IPS-20b (cell line): Measurements from ENCODE around the gene STARD5.
A peak's percentile ranks its signal among the peaks of the same experiment; 100 is the strongest.

ENCODE experiments used
- H3K27ac ChIP-seq: one replicate; pipeline ENCODE4 v1.5.1; 2013; ENCODE audit warnings: low read length
- H3K27me3 ChIP-seq: 2 replicates; pipeline ENCODE4 v1.6.1; 2013; ENCODE audit warnings: mild to moderate bottlenecking, low read length, inconsistent platforms; ENCODE audit not compliant: insufficient read depth
- H3K36me3 ChIP-seq: 2 replicates; pipeline ENCODE4 v1.6.1; 2013; ENCODE audit warnings: low read depth, mild to moderate bottlenecking, inconsistent platforms, low read length, moderate library complexity; ENCODE audit not compliant: insufficient read depth
- H3K4me1 ChIP-seq: 2 replicates; pipeline ENCODE4 v1.6.1; 2013; ENCODE audit warnings: mild to moderate bottlenecking, control low read depth, inconsistent platforms, low read length, moderate library complexity; ENCODE audit not compliant: insufficient read depth
- H3K4me3 ChIP-seq: 2 replicates; pipeline ENCODE4 v1.5.1; 2013; ENCODE audit warnings: mild to moderate bottlenecking, low read length, inconsistent platforms
- H3K9ac ChIP-seq: 2 replicates; pipeline ENCODE4 v1.6.1; 2013; ENCODE audit warnings: low read depth, mild to moderate bottlenecking, inconsistent platforms, low read length, moderate library complexity
- H3K9me3 ChIP-seq: 2 replicates; pipeline ENCODE4 v1.6.1; 2013; ENCODE audit warnings: mild to moderate bottlenecking, low read depth, low read length, inconsistent platforms; ENCODE audit not compliant: insufficient read depth

Gene STARD5

GRCh38 chr15:81323559-81323943 lies 390 bp downstream of the STARD5 start:
- no peaks in the 10 kb centered on the region for H3K4me1 ChIP-seq
- peak overlapping the region; percentile 95 for H3K4me3 ChIP-seq
- H3K27me3 ChIP-seq = peaks cover 7% of the 10 kb centered on the region
- peak overlapping the region; percentile 80; the same call in 1 of the 2 replicates for H3K9ac ChIP-seq
- peaks cover 8% of the 10 kb centered on the region; the same call in 1 of the 2 replicates for H3K36me3 ChIP-seq
- H3K9me3 ChIP-seq = no peaks in the 10 kb centered on the region
- no peak overlapping the region for H3K27ac ChIP-seq

GRCh38 chr15:81322676-81323253 lies 1.2 kb downstream of the STARD5 start:
- no peaks in the 10 kb centered on the region for H3K9me3 ChIP-seq
- H3K36me3 ChIP-seq = peaks cover 8% of the 10 kb centered on the region; the same call in 1 of the 2 replicates
- H3K27ac ChIP-seq = no peak overlapping the region
- H3K9ac ChIP-seq = no peak overlapping the region
- peaks cover 7% of the 10 kb centered on the region for H3K27me3 ChIP-seq
- no peaks in the 10 kb centered on the region for H3K4me1 ChIP-seq
- peak overlapping the region; percentile 95; the same call in 1 of the 2 replicates for H3K4me3 ChIP-seq

GRCh38 chr15:81321667-81322066 lies 2.3 kb downstream of the STARD5 start:
- Histone ChIP-seq H3K4me1 (no peaks in the 10 kb centered on the region), H3K27ac (no peak overlapping the region)

GRCh38 chr15:81317642-81318017 lies 6.3 kb downstream of the STARD5 start:
- H3K4me3 ChIP-seq = no peak overlapping the region
- no peak overlapping the region for H3K27ac ChIP-seq

More at GRCh38 chr15:81321667-81322066, 2.3 kb downstream of the STARD5 start:
- Histone ChIP-seq H3K9me3 (no peaks in the 10 kb centered on the region), H3K27me3 (peaks cover 7% of the 10 kb centered on the region), H3K36me3 (peaks cover 17% of the 10 kb centered on the region; the same call in 1 of the 2 replicates), H3K4me3 (no peak overlapping the region), H3K9ac (no peak overlapping the region)

GRCh38 chr15:81316267-81316666 lies 7.7 kb downstream of the STARD5 start:
- Histone ChIP-seq H3K27me3 (no peaks in the 10 kb centered on the region), H3K9me3 (no peaks in the 10 kb centered on the region), H3K36me3 (peaks cover 41% of the 10 kb centered on the region; the same call in 1 of the 2 replicates), H3K4me1 (no peaks in the 10 kb centered on the region), H3K4me3 (no peak overlapping the region), H3K27ac (no peak overlapping the region), H3K9ac (no peak overlapping the region)

More at GRCh38 chr15:81317642-81318017, 6.3 kb downstream of the STARD5 start:
- Histone ChIP-seq H3K4me1 (no peaks in the 10 kb centered on the region), H3K9ac (no peak overlapping the region), H3K36me3 (peaks cover 29% of the 10 kb centered on the region; the same call in 1 of the 2 replicates), H3K9me3 (no peaks in the 10 kb centered on the region), H3K27me3 (no peaks in the 10 kb centered on the region)

GRCh38 chr15:81315452-81316175 lies 8.3 kb downstream of the STARD5 start:
- no peaks in the 10 kb centered on the region for H3K4me1 ChIP-seq
- H3K27ac ChIP-seq = no peak overlapping the region
- no peak overlapping the region for H3K9ac ChIP-seq
- peaks cover 38% of the 10 kb centered on the region; the same call in 1 of the 2 replicates for H3K36me3 ChIP-seq
- H3K27me3 ChIP-seq = no peaks in the 10 kb centered on the region
- H3K9me3 ChIP-seq = no peaks in the 10 kb centered on the region
- H3K4me3 ChIP-seq = no peak overlapping the region

GRCh38 chr15:81314378-81314777 lies 9.6 kb downstream of the STARD5 start:
- Histone ChIP-seq H3K36me3 (peaks cover 33% of the 10 kb centered on the region; the same call in 1 of the 2 replicates), H3K4me1 (no peaks in the 10 kb centered on the region), H3K27ac (no peak overlapping the region)

GRCh38 chr15:81313686-81314085 lies 10.3 kb downstream of the STARD5 start:
- Histone ChIP-seq H3K27ac (no peak overlapping the region), H3K4me1 (no peaks in the 10 kb centered on the region), H3K9me3 (no peaks in the 10 kb centered on the region), H3K27me3 (no peaks in the 10 kb centered on the region), H3K4me3 (no peak overlapping the region), H3K36me3 (peaks cover 33% of the 10 kb centered on the region; the same call in 1 of the 2 replicates), H3K9ac (no peak overlapping the region)

More at GRCh38 chr15:81314378-81314777, 9.6 kb downstream of the STARD5 start:
- Histone ChIP-seq H3K9ac (no peak overlapping the region), H3K4me3 (no peak overlapping the region), H3K27me3 (no peaks in the 10 kb centered on the region), H3K9me3 (no peaks in the 10 kb centered on the region)

- Histone ChIP-seq H3K27ac (no peak overlapping the region), H3K36me3 (peaks cover 33% of the 10 kb centered on the region; the same call in 1 of the 2 replicates)
Measured at GRCh38 chr15:81312790-81313543, 11.0 kb downstream of the STARD5 start.

GRCh38 chr15:81311752-81312464 lies 12.0 kb downstream of the STARD5 start:
- no peaks in the 10 kb centered on the region for H3K27me3 ChIP-seq
- H3K4me1 ChIP-seq = no peaks in the 10 kb centered on the region
- no peak overlapping the region for H3K27ac ChIP-seq
- no peak overlapping the region for H3K9ac ChIP-seq
- H3K36me3 ChIP-seq = peaks cover 25% of the 10 kb centered on the region; the same call in 1 of the 2 replicates
- H3K4me3 ChIP-seq = no peak overlapping the region
- H3K9me3 ChIP-seq = no peaks in the 10 kb centered on the region

More at GRCh38 chr15:81312790-81313543, 11.0 kb downstream of the STARD5 start:
- Histone ChIP-seq H3K9me3 (no peaks in the 10 kb centered on the region), H3K4me3 (no peak overlapping the region), H3K9ac (no peak overlapping the region), H3K27me3 (no peaks in the 10 kb centered on the region), H3K4me1 (no peaks in the 10 kb centered on the region)

GRCh38 chr15:81310480-81310879 lies 13.5 kb downstream of the STARD5 start:
- 0 out of 2 replicates have a peak, but pooled peaks cover 18% of the 10 kb centered on the region for H3K36me3 ChIP-seq
- H3K9ac ChIP-seq = no peak overlapping the region
- H3K9me3 ChIP-seq = no peaks in the 10 kb centered on the region
- H3K27me3 ChIP-seq = no peaks in the 10 kb centered on the region
- no peak overlapping the region for H3K4me3 ChIP-seq
- no peaks in the 10 kb centered on the region for H3K4me1 ChIP-seq
- H3K27ac ChIP-seq = no peak overlapping the region
